ENCODE data around the gene NKX3-2. TPM values are rescaled to one million over a fixed set of nuclear protein-coding genes. Genes with fewer than 3 reads are reported as not detected.

NKX3-2 gene
- polyA plus RNA-seq, 1 donor, result 0.14 TPM

DNA sequence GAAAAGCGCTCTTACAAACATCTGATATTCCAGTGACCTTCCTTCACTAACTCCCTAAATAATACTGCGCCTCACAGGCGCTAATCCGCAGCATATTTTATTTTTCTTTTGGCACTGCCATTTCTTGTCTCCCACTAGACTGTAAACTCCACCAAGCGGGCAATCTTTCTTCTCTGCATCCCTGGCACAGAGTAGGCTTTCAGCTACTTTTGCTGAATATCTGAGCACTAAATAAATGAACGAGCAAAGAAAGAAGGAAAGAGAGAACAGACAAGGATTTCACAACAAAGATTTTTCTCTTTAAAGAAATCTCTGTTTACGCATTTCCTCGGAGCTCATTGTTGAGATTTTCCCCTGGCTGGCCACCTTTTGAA lies 12.7 kb downstream of the NKX3-2 start:
- no peak for DNase-seq (ENCODE audit: low read depth)

DNA sequence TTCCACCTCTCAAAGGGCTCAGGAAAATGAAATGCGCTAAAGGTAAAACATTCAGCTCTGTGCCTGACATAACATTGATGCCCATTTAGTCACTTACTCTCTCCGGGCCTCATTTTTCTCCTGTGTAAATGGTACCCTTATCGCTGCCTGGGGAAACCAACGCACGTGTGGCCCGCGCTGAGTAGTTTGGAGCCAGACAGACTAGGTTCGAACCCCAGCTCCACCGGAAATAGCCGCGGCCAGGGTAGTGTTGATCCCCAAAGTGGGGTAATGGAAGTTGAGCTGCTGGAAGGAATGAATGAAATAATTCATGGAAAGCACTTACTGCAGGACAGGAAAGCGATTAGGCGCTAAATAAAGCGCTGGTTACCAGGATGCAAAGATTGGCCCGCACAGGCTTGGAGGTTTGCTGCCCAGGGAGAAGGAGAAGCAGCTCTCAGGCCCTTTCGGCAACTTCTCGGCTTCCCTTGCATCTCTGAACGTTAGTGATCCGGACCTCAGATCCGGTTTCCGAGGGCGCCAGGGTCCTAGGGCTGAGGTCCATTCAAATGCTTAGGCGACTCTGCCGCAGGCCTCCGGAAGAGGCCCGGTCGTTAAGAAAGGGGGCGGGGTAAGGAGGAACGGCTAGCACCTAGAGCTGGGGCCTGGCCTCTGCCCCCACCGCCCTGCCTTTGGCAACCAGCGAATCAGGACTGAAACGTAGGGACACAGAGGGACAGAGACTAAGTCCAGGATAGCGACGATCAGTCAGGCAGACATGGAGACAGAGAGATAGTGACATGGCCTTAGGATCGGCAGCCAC lies 13.3 kb downstream of the NKX3-2 start:
- DNase-seq (ENCODE audit: low read depth), result no peak

DNA sequence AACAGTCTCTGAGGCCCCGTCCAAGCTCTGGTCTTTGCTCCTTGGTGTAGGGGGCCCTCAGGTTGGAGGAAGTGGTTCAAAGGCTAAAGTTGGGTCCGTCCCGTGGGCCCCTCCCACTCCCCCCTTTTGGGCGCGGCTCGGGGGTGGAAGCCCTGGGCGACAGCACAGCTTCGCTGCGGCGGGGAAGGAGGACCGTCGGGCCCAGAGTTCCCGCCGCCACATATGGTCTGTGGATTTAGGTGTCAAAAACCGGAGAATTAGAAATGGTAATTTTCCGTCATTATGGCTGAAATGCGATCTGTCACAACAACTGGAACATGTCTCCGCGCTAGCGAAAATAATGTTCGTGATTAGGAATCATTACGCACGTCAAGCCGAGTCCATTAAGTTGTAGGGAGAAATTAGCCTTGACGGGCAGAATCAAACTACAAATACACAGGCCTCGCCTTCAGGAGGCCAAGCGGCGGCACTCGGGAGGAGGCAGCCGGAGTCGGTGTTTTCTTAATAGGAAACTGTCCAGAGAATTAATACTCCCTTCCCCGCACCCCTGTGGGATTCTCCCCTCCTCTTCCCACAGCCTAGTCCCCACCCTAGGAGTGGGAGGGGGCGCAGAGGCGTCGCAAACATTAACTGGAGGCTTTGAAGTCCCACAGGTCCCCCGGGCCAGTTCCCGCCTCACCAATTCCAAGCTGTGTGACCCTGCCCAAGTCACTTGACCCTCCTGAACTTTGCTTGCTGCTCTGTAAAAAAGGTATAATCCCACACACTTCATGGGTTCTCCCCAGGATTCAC lies 15.0 kb downstream of the NKX3-2 start:
- DNase-seq (ENCODE audit: low read depth), result no peak

DNA sequence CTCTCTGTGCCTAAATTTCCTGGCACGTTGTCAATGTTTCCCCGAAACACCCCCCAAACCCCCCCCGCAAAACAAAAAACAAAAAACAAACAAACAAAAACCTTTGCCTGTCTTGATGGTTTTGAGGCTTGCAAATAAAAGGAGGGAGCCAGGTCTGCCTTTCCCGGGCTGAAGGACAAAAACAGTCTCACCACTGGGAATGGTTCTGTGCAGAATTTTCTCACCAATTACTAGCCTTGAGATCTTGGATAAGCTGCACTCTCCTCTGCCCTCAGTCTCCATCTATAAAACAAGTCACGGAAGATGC lies 15.5 kb downstream of the NKX3-2 start:
- no peak for DNase-seq (ENCODE audit: low read depth)

DNA sequence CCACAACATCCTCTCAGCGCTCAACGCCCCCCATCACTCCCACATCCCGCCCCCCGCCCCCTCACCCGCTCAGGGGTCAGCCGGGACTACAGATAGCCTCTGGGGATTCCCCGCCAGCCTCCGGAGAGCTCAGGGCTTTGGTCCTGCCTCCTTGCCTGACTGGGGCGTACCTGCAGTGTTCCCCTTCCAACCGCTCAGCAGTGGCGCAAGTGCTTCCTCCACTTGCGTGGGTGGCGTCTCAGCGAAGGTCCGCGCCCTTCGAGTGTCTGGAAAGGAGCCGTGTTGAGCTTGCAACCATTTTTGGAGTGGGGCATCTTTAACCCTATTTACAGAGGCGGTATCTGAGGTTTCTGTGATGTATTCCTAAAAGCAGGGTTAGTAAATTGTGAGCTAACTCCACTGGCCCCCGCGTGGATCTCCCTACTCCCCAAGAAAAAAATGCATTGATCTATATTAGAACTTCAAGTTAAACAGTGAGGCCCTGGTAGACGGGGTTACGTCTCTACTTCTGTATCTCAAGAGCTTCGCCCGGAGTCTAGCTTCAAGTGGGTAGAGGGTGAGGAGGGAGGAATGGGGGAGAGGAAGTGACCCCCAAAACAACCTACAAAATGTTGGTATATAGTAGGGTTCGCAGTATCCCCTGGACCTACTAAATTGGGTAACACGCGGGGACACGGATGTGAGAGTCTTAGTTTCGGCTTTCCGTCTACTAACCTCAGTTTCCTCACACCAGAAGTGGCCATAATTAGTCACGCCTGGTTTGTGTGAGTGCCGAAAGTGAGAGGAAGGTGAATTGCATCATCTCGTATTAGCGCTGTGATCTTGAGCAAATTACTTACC lies 16.1 kb downstream of the NKX3-2 start:
- no peak for DNase-seq (ENCODE audit: low read depth)

DNA sequence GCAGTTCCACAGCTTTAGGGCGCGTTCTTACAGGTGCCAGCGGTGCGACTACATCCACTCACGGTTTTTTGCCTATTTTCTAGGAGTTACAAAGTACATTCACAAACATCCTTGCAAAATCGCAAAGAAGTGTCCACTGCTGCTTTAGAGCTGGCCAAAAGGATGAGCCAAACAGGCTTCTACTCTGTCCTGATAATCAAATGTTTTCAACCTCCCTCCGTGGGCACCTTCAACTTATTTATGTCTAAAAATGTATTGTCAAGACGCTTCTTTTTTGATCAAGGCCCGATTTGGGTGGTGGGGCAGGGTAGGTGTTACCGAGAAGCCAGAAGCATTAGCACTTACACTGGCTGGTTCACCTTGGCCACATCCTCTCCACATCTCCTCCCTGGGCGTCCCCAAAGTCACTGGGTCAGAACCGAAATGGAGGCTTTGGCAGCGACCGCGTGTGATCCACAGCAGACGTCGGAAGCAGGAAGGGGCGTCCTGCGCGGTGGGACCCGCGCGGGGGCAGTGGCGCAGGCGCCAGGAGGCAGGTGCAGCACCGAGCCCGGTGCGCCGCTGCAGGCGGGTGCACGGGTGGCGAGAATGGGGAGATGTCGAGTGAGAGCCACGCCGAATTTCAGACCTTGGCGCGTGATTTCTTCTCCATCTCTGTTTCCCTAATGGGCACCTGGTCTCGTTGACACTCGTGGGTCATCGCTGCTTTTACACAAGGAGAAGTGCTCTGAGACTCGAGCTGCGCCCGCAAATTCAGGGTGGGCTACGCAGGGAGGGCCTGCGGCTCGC lies 16.9 kb downstream of the NKX3-2 start:
- no peak for DNase-seq (ENCODE audit: low read depth)

DNA sequence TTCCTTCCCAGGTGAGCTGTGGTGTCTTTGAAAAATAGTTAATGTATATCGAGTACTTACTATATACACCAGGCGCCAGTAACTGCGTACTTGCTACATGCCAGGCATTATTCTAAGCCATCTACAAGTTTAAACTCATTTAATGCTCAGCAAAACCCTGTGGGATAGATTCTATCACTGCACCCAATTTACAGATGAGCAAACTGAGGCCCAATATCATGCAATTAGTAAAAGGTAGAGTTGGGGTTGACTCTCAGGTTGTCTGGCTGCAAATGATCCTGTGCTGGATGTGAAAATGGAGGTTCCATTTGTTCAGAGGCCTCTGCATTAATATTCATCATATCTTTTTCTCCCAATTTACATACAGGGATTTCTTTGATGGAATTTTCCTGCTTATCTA lies 17.6 kb downstream of the NKX3-2 start:
- DNase-seq (ENCODE audit: low read depth), result no peak

DNA sequence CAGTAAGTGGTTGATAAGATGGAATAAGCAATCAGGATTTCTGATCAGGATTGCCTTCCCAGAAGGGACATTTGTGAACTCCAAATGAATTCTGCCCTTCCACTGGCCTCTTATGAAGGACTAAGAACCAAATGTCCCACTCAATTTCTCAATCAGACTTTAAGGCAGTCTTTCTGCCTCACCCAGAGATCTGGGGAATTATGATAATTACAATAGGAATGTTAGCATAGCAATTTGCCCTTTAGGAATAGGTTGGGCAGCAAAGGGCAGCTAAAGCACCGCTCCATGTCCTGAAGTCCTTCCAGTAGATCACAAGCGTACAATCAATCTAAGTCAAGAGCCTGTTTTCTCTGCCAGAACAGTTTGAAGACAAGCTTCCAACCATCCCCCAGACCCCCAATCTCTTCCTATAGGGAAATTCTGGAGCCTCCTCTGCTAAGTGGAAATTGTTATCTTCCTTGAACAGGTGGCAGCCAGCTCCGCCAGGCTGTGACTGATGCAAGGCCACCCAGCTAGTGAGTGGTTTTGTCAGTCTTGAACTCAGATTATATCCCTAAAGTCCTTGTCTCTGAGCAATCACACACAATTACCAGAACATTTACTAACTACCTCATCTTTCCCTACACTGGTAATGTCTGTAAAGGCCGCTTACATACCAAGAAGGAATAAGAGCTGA lies 18.6 kb downstream of the NKX3-2 start:
- no peak for DNase-seq (ENCODE audit: low read depth)

DNA sequence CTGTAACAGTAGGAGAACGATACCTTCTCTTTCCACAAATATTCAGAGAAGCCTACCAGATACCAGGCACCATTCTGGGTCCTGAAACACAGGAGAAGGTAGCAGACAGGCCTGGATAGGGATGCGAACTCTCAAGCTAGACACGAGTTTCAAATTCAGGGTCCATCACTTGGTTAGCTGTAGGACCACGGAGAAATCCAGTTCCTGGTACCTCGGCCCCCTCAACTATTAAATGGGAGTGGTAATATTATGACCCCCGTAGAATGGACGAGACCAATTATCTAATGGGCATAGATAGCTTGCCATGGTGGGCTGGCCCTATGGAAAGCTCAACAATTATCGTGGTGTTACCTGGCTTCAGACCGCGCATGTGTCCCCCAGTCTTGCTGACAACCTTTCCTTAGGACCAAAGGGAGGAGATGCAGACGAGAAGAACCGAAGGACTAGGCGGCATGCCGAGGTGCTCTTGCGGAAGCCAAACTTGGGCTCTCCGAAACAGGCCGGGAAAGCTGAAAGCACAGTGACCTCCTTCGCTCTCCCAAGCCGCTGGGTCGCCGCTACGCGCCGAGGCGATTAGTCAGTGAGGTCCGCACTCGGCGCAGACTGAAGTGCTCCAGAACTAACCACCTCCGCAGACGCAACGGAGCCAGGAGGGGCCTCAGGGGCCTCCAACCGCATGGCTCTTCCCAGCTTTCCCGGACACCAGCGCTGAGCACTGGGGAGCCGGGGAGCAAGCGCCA lies 19.6 kb downstream of the NKX3-2 start:
- DNase-seq (ENCODE audit: low read depth), result no peak

DNA sequence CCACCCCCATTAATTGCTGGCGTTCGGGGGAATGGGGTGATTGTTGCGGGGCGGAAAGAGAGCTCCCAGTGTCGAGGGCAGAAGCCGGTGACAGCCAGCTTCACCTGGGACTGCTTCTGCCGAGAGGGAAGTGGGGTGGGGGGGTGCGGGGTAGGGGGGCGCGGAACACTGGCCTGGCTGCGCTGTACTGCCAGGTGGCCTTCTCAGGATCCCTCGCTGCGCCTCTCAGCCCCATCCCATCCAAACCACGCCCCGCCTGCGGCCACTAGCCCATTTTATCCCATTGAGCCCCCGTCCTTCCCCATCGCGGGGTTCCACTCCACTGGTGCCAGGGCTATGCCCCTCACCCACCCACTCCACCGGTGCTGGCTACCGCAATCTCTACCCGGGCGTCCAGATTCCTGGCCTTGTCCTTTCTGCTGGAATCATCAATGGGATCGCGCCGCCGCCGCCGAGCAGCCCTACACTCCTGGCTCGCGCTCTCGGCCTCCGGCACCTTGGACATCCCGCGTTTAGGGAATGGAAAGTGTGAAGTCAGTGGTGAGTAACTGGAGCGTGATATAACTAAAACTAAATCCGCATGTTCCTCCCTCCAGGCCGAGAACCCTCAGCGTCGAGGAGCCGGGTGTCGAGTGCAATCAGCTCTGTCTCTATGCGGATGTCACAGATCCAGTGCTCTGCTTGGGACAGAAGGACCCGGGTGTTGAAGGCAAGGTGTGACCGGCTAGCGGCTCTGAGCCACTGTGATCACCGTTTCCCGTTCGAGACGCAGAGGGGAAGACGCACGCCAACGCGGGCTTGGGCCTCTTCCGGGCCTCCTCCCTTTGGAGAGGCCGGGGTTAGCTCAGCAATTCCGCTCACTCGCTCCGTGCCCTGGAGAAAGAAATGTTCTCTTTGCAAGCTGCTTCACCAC lies 20.5 kb downstream of the NKX3-2 start:
- DNase-seq (ENCODE audit: low read depth), result no peak

DNA sequence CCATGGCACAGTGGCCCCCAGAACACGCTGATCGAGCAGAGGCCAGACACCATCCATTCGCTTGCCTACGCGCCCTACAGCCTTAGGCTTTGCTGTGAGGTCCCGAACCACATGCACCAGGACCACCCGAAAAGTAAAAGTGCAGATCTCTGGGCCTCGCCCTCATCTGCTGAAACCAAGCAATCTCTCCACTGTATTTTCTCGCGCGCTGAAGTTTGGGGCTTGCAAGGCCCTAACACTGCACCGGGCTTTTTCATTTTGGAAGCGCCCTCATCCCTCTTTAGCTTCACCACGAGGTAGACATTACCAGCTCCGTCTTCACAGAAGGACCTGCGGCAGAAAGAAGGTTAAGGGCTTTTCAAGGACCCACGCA lies 21.2 kb downstream of the NKX3-2 start:
- DNase-seq (ENCODE audit: low read depth), result no peak

DNA sequence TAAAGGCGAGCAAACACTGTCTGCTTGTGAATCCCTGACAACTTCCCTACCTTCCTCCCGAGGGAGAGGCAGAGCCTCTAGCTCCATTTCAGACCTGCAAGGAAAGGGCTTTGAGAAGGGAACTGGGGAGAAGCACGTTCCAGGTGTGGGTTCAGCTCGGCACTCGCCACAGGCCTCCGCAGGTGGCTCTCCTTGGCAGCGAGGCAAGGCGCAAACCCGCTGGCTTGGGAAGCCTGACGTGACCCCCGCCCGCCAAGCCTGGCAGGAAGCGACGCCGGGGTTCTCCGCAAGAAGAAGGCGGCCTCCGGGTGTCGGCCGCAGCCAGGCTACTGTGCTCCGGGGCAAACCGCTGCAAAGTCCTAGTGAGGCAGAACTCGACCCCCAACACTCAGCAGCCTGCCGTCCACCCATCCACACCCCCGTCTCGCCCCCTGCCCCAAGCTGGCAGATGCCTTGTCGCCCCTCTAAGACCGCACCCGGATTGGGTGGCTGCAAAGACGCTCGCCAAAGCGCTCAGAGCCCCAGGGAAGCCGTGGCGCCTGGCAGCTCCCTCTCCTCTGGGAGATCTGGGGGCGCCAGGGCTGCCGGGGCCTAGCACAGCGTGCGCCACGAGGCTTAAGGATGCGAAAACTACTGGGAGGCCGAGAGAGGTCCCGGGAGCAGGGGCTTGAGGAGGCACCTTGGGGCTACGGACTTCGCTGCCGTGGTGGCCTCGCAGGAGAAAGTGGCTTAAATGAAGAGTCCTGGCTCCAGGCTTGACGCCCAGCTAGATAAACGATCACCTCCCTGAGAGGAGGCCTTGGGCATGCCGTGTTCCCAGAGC lies 21.8 kb downstream of the NKX3-2 start:
- DNase-seq (ENCODE audit: low read depth), result no peak

DNA sequence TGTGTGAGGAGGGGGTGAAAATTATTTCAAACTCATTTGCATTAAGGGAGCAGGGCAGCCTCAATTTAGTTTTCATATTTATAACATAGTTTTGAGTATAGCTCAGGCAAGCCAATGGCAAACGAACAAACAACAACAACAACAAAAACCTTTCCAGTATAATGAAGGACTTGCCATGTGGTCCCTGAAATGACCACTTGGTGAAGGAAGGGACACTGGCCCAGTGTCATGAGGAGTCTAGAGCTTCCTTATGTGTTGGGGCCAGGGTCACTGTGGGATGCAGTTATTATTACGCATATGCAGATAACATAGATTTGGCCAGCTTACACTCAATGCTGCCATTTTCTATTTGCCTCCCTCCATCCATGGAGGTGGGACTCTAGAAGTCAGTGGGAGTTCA lies 23.3 kb downstream of the NKX3-2 start:
- DNase-seq (ENCODE audit: low read depth), result no peak

DNA sequence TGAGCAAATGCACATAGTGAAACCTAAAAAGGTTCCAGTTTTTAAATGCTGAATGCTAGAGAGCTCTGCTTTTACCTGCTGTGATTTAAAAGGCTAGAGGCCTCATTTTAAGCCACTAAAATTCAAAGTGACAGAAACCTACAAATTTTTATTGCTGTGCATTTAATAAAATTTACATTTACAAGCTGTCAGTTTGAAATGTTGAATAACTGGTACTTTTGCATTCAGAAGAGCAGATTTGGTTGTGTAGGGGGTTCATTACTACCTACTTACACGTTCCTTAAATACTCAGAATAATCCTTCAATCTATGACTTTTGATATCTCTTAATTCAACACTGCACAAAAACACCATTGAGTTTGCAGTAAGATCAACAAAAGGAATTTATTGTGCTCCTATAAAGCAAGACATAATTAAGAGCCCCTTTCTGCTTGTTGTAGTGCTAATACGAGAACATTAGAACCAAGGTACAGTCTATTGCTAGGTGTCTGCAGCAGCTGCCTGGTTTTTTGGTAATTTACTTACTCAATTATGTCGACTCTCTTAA lies 27.9 kb downstream of the NKX3-2 start:
- DNase-seq (ENCODE audit: low read depth), result no peak

DNA sequence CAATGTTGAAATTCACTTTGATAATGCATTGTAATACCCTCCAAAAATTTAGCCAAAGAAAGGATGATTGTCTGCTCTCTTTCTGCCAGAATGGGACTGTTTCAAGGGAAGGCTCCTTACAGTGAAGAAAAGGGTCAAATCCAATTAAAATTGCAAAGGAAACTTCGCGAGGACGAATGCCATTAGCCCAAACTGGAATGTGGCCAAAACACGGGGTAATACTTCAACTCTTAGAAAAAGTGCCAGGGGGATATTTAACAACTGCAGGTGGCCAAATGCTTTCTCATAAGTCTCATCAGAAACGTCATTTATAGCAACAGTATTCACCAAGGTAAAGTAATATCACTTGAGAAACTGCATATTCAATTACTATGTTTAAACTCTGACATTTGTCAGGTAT lies 29.0 kb downstream of the NKX3-2 start:
- no peak for DNase-seq (ENCODE audit: low read depth)

DNA sequence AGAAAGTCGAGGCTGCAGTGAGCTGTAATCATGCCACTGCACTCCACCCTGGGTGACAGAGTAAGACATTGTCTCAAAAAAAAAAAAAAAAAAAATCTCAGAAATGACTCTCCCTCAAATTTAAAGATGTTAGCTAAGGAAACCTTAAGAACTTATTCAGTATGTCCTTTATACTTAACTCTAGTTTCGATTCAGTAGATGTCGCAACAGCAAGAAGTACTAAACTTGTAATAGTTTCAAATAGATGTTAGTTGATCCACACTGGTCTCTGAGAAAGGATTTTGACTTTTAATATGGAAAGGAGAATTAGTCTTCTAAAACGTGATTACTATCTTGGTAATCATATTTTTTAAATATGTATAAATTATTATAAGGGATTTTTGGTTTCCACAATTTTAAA lies 29.6 kb downstream of the NKX3-2 start:
- no peak for DNase-seq (ENCODE audit: low read depth)

DNA sequence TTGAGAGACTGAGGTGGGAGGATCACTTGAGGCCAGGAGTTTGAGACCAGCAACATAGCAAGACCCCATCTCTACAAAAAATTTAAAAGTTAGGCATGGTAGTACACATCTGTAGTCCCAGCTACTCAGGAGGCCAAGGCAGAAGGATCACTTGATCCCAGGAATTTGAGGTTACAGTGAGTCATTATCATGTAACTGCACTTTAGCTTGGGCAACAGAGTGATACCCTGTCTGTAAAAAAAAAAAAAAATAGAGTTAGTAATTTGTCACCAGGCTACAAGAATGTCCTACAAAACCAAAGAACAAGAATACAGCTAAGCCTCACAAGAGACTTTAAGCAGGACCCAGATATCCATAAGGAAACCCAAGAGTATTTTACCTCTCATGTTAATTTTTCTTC lies 33.2 kb downstream of the NKX3-2 start:
- DNase-seq (ENCODE audit: low read depth), result no peak

DNA sequence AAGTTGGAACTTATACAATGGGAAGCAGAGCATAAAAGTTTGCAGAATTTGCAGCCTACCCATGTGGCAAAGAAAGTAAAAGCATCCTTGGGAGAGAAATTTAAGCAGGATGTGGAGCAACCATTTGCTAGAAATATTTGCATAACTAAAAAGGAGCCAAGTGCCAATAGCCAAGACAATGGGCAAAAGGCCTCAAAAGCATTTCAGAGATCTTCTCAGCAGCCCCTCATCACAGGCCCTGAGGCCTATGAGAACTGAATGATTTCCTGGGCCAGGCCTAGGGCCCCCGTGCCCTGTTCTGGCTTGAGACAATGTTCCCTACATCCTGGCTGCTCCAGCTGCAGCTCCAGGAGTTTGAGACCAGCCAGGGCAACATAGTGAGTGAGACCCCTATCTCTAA lies 34.9 kb downstream of the NKX3-2 start:
- DNase-seq (ENCODE audit: low read depth), result no peak

Data from forelimb muscle (tissue), 1 donor.